Measurements from ENCODE around the gene GCK. TPM values are rescaled to one million over a fixed set of nuclear protein-coding genes. Genes with fewer than 3 reads are reported as not detected.
A peak's percentile ranks its signal among the peaks of the same experiment; 100 is the strongest.

Gene GCK
- total RNA-seq, 1 donor from 2014 or later = not detected

- ATAC-seq = no peak
Observed at GRCh38 chr7:44222074-44222473, 32.8 kb upstream of the GCK start.

DNA sequence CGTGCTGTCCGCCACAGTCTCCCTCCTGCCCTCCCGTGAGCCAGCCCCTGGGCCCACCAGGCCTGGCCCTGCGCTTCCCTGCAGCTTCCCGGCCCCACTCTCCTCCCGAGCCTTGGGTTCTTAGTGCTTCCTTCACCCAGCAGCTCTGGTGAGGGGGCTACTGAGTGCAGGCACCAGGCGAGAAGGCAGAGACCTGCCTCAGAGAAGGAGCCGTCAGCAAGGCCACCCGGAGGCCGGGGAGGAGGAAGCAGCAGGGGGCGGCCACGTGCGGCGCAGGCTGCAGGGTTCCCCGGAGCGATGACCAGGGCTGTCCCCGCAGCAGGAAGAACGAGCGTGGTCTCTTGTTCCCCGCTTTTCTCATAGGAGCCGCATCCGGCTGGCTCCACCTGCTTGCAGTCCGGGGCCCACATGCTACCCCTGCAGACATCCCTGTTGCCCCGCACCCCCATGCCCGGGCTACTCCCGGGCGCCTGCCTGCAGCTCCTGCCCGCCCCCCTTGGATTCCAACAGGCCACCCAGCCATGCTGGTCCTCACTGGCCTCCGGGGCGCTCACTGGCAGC is 32.1 kb upstream of the GCK start:
- no peak for ATAC-seq

DNA sequence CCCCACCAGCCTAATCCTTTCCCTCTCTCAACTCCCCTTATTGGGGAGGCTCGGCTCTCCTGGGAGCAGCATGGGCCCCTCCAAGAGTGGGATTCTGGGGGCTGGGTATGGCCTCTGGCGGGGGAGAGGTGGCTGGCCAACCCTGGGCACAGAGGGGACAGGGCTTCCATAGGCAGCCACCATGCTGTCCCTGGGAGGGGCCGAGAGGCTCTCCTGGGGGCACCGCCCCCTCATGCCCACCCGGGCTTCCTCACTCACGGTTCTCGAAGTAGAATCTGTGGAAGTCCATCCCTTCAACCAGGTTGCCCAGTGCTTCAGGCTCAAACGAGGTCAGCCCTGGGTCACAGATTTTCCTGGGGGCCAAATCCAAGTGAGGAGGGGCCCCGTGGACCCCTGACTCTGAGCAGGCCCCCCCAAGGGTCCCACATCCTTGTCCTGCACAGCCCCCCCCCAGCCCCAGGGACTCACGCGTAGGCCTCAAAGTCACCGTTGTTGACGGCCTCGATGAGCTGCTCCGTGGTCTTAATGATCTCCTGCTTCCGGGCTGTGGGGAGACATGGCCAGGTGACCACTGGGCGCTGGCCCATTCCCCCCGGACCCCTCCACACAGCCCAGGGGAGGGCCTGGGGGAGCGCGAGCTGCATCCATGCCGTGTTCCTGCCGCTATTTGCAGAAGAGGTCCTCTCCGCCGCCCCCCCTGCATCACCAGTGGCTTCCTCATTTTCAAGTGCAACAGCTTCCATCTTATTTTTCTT is 31.3 kb upstream of the GCK start:
- no peak for ATAC-seq

GRCh38 chr7:44220046-44220357 is 30.8 kb upstream of the GCK start:
- ATAC-seq = no peak

- no peak for ATAC-seq
Observed at GRCh38 chr7:44219371-44220045, 30.3 kb upstream of the GCK start.

DNA sequence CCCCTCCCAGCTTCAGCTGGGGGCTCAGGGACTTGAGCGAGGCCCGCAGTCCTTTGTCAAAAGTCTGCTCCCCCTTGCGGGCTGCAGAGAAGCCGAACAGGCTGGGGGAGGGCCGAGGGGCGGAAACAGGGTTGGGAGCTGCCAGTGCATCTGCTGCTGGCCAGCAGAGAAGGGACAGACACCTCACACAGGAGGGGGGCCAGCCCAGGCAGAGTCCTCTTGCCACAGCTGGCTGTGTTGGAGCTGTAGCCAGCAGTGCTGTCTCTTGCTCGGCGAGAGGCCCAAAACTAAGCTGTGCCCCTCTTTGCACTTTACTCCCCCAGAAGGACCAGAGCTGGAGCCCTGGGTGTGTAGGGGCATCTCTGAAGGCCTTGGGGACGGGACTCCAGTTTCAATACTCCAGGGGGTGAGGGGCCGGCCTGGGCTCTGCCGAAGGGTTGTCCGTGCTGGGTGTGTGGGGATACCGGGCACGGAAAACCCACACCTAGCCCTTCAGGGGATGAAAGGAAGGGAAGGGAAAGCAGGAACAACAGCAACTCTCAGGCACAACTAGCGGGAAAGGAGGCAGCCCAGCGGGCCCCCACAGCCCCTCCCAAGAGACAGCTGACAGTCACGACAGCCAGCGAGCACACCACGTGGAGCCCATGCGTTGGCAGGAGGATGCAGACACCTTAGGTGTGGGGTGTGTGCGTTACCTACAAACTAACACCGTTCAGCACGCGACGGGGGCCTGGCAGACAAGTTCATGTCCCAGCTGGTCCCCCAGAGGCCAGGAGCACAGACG is 29.4 kb upstream of the GCK start:
- no peak for ATAC-seq

GRCh38 chr7:44217852-44218402 is 28.7 kb upstream of the GCK start:
- ATAC-seq = no peak

DNA sequence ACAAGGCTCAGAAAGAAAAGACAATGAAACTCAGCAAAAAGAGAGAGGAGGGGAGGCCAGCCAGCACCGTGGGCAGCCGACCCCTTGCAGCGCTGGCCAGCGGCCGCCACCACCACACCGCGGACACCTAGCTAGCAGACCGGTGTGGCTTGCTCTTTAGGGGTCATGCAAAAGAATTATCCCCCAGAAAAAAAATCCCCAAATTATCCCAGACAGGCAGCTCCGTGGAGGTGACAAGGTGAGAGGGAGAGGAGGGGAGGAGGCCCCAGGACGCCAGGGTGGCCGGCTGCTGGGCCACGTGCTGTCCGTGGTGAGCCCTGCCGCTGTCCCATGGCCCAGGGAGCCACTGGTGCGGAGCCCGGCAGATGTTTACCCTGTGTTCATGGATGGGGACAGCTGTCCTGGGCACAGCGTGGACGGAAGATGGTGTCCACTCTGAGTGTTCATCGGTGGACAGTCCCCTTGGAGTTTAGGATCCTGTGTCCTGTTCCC is 28.0 kb upstream of the GCK start:
- ATAC-seq = no peak

GRCh38 chr7:44216521-44217222 is 27.4 kb upstream of the GCK start:
- no peak for ATAC-seq

GRCh38 chr7:44216019-44216418 is 26.8 kb upstream of the GCK start:
- ATAC-seq = peak; percentile 4

- no peak for ATAC-seq
Observed at GRCh38 chr7:44215531-44215930, 26.3 kb upstream of the GCK start.

GRCh38 chr7:44213877-44214388 is 24.7 kb upstream of the GCK start:
- ATAC-seq = no peak

- ATAC-seq = peak; percentile 19
Observed at GRCh38 chr7:44213206-44213876, 24.1 kb upstream of the GCK start.

DNA sequence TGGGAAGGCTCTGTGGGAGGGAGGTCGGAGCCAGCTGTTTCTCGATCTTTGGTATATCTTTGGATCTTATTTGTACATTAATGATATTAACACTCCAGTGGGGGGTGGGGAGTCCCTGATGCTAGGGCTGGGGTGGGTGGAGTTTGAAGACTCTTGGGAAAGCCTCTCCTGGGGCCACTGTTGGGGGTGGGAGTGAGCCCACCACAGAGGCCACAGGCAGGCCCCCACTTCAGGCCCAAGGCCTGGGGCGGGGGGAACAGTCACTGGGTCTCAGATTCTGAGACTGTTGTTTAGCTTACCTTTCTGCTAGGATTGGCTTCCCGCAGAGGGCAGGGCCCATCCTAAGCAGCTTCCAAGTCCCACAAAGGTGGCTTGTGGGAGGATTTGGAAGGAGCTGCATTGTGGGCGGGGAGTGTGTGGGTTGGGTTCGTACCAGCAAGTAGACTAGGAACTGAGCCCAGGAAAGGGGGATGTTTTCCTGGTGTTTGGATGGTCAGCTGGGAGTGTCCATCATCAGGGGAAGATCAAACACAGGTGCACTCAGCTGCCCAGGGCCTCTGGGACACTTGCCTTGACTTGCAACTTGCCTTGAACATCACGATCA is 23.4 kb upstream of the GCK start:
- no peak for ATAC-seq

GRCh38 chr7:44212018-44212417 is 22.8 kb upstream of the GCK start:
- no peak for ATAC-seq

- no peak for ATAC-seq
Observed at GRCh38 chr7:44211126-44211675, 22.0 kb upstream of the GCK start.

- no peak for ATAC-seq
Observed at GRCh38 chr7:44210107-44210506, 20.9 kb upstream of the GCK start.

GRCh38 chr7:44208085-44208484 is 18.8 kb upstream of the GCK start:
- ATAC-seq = no peak

GRCh38 chr7:44206008-44206407 is 16.8 kb upstream of the GCK start:
- no peak for ATAC-seq

DNA sequence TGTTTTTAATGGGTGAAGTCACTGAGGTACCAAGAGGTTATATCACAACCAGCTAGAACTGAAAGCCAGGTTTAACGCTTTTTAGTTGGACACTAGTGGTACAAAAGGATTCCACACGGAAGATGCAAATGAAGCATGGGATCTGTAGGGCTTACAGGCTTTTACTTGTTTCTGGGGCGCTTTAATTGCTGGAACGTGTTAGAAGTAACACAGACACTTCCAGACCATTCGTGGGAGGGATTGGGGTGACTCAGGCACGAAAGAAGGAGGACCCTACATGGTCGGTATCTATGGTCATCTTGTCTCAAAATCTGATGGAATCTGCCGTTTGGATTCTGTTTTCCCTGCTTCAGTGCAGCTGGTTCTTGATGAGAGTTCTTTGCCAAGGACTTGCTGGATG is 12.6 kb upstream of the GCK start:
- peak; percentile 19 for ATAC-seq

Data from esophagus mucosa (tissue), 1 donor.